Memory B cell (primary cell): ENCODE results near the gene SCN2B.
A peak's percentile ranks its signal among the peaks of the same experiment; 100 is the strongest.

ENCODE experiments used
- ATAC-seq: fragments of 150-1000 bp; cut with Tn5 transposase; 2 replicates; pipeline ENCODE4 v1.10.0; 2021; ENCODE audit warnings: low read depth, mild to moderate bottlenecking, moderate library complexity
- DNase-seq, 2 donors: peaks; one replicate each; pipeline ENCODE4 v3.0.0; 2022; ENCODE audit warnings: low spot score in 2 of 2
- H3K27ac Mint-ChIP-seq: one replicate; pipeline ENCODE4 v1.8.0; 2022; ENCODE audit warnings: mild to moderate bottlenecking, moderate library complexity, mixed read lengths
- H3K27me3 Mint-ChIP-seq: one replicate; pipeline ENCODE4 v1.8.0; 2022; ENCODE audit warnings: mixed read lengths
- H3K36me3 Mint-ChIP-seq: one replicate; pipeline ENCODE4 v1.8.0; 2022; ENCODE audit warnings: mild to moderate bottlenecking, mixed read lengths
- H3K4me1 Mint-ChIP-seq: one replicate; pipeline ENCODE4 v1.8.0; 2022; ENCODE audit warnings: mixed read lengths
- H3K4me3 Mint-ChIP-seq: one replicate; pipeline ENCODE4 v1.8.0; 2022; ENCODE audit warnings: mild to moderate bottlenecking, moderate library complexity, mixed read lengths
- H3K9me3 Mint-ChIP-seq: one replicate; pipeline ENCODE4 v1.8.0; 2022; ENCODE audit warnings: mixed read lengths

Gene SCN2B, protein sequence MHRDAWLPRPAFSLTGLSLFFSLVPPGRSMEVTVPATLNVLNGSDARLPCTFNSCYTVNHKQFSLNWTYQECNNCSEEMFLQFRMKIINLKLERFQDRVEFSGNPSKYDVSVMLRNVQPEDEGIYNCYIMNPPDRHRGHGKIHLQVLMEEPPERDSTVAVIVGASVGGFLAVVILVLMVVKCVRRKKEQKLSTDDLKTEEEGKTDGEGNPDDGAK

GRCh38 chr11:118175993-118176777 lies at the start of gene SCN2B:
Gene SCN2B, minus strand, starts transcription at chr11:118176639. Its CDS starts 208 bp downstream, at chr11:118176431.
- no peak for ATAC-seq
- no peak for DNase-seq
- no peak within 1 kb of the TSS for H3K4me3 Mint-ChIP-seq
- H3K36me3 Mint-ChIP-seq = no peaks in the 10 kb centered on the region
- peak within 1 kb of the TSS; percentile 12 for H3K27ac Mint-ChIP-seq
- H3K9me3 Mint-ChIP-seq = no peaks in the 10 kb centered on the region
- H3K4me1 Mint-ChIP-seq = peaks cover 3% of the 10 kb centered on the region
- peaks cover 14% of the 10 kb centered on the region for H3K27me3 Mint-ChIP-seq

GRCh38 chr11:118224511-118225188 lies 48.2 kb upstream of the SCN2B start, which contains the start of gene JAML:
Gene JAML, minus strand, starts transcription at chr11:118225011. Its CDS starts 10,145 bp downstream, at chr11:118214866.
- peaks cover 3% of the 10 kb centered on the region for H3K36me3 Mint-ChIP-seq
- H3K27ac Mint-ChIP-seq = no peak within 1 kb of the TSS
- DNase-seq = no peak

DNA sequence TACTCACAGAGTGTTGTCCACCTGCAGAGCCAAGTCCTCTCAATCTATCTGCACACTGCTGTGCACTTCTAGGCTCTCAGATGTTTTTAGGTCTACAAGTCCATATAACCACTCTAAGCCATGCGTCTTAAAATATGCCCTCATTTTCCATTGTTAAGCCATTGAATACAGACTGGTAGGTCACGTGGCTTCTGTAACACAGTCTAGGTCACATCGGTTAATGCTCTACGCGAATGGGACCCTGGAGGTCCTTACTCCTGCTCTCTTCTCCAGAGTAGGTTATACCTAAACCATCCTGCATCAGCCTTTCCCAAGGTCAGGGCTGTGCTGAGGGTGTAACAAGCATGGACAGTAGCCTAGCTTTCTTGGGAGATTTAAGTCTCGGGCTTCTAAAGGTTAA lies 47.6 kb upstream of the SCN2B start:
- no peak for DNase-seq
- Mint-ChIP-seq H3K27me3 (peaks cover 8% of the 10 kb centered on the region), H3K36me3 (peaks cover 3% of the 10 kb centered on the region), H3K9me3 (no peaks in the 10 kb centered on the region), H3K4me3 (no peak overlapping the region), H3K27ac (no peak overlapping the region), H3K4me1 (peaks cover 24% of the 10 kb centered on the region)
- no peak for ATAC-seq

More at GRCh38 chr11:118224511-118225188, 48.2 kb upstream of the SCN2B start, which contains the start of gene JAML:
- H3K4me3 Mint-ChIP-seq = no peak within 1 kb of the TSS
- peaks cover 3% of the 10 kb centered on the region for H3K27me3 Mint-ChIP-seq
- H3K9me3 Mint-ChIP-seq = no peaks in the 10 kb centered on the region
- H3K4me1 Mint-ChIP-seq = peaks cover 29% of the 10 kb centered on the region
- ATAC-seq = peak; percentile 50

GRCh38 chr11:118223570-118223969 lies 47.1 kb upstream of the SCN2B start:
- ATAC-seq = no peak
- H3K4me1 Mint-ChIP-seq = peaks cover 23% of the 10 kb centered on the region

GRCh38 chr11:118222437-118222836 lies 46.0 kb upstream of the SCN2B start:
- Mint-ChIP-seq H3K27ac (no peak overlapping the region), H3K27me3 (peaks cover 16% of the 10 kb centered on the region), H3K4me3 (no peak overlapping the region), H3K4me1 (peaks cover 11% of the 10 kb centered on the region), H3K36me3 (no peaks in the 10 kb centered on the region), H3K9me3 (no peaks in the 10 kb centered on the region)
- no peak for ATAC-seq
- DNase-seq = no peak

More at GRCh38 chr11:118223570-118223969, 47.1 kb upstream of the SCN2B start:
- H3K36me3 Mint-ChIP-seq = peaks cover 3% of the 10 kb centered on the region
- no peak overlapping the region for H3K4me3 Mint-ChIP-seq
- H3K27me3 Mint-ChIP-seq = peaks cover 11% of the 10 kb centered on the region
- H3K27ac Mint-ChIP-seq = no peak overlapping the region
- H3K9me3 Mint-ChIP-seq = no peaks in the 10 kb centered on the region
- DNase-seq = no peak

DNA sequence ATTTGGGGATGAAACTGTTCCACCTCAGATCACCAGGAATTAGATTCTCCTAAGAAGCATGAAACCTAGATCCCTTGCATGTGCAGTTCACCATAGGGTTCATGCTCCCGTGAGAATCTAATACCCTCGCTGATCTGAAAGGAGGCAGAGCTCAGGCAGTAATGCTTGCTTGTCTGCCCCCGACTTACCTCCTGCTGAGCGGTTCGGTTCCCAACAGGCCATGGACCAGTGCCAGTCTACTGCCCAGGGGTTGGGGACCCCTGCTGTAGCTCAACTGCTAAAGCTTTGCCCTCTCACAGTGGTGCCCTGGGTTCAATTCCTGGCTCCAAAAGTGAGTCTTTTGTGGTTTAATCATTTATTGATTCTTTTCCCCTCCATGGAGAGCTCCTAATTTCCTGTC lies 45.0 kb upstream of the SCN2B start:
- no peak for ATAC-seq
- Mint-ChIP-seq H3K9me3 (no peaks in the 10 kb centered on the region), H3K27ac (no peak overlapping the region), H3K27me3 (peaks cover 20% of the 10 kb centered on the region), H3K4me1 (peaks cover 15% of the 10 kb centered on the region), H3K36me3 (no peaks in the 10 kb centered on the region), H3K4me3 (no peak overlapping the region)
- DNase-seq = no peak

DNA sequence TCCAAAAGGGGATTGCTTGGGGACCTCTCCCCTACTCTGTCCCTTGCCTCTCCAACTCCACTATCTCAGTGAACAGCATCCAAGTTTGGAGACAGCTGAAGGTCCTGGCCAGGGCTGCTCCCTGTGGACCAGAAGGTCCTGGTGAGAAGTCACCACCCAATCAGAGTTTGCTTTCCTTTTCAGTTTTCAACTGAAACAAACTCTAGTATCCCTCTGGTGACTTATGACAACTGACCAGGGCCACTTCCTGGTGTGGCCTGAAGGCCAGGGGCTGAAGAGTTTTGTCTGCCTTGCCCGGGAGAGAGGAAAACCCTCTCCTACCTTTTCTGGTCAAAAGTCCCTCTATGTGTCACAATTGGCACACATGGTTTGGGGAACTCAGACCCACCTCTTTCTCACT lies 43.3 kb upstream of the SCN2B start:
- DNase-seq = no peak
- H3K27ac Mint-ChIP-seq = no peak overlapping the region
- no peaks in the 10 kb centered on the region for H3K9me3 Mint-ChIP-seq
- H3K27me3 Mint-ChIP-seq = peaks cover 20% of the 10 kb centered on the region
- peaks cover 16% of the 10 kb centered on the region for H3K4me1 Mint-ChIP-seq
- H3K36me3 Mint-ChIP-seq = no peaks in the 10 kb centered on the region
- no peak overlapping the region for H3K4me3 Mint-ChIP-seq
- no peak for ATAC-seq

DNA sequence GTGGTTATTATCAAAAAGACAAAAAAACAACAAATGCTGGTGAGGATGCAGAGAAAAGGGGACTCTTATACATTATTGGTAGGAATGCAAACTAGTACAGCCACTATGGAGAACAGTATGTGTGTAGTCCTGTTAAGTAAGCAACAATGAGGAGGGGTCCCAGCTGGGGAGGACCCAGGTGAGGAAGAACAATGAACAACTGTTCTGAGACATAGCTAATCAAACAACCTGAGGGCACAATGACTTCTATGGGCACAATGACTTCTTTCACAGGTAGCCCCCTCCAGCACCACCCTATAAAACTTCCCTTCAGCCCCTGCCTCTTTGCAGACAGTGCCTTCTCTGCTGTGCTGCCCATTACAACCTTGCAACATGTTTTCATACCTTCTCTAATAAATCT lies 42.8 kb upstream of the SCN2B start:
- no peak overlapping the region for H3K27ac Mint-ChIP-seq
- ATAC-seq = no peak
- H3K36me3 Mint-ChIP-seq = no peaks in the 10 kb centered on the region
- DNase-seq = no peak
- peaks cover 20% of the 10 kb centered on the region for H3K27me3 Mint-ChIP-seq
- H3K9me3 Mint-ChIP-seq = no peaks in the 10 kb centered on the region
- peaks cover 18% of the 10 kb centered on the region for H3K4me1 Mint-ChIP-seq
- no peak overlapping the region for H3K4me3 Mint-ChIP-seq

- no peak overlapping the region for H3K4me3 Mint-ChIP-seq
- no peak for DNase-seq
- H3K27ac Mint-ChIP-seq = no peak overlapping the region
- no peaks in the 10 kb centered on the region for H3K36me3 Mint-ChIP-seq
- H3K9me3 Mint-ChIP-seq = no peaks in the 10 kb centered on the region
- ATAC-seq = no peak
- peaks cover 27% of the 10 kb centered on the region for H3K4me1 Mint-ChIP-seq
- peaks cover 22% of the 10 kb centered on the region for H3K27me3 Mint-ChIP-seq
These were observed 41.1 kb upstream of the SCN2B start for GRCh38 chr11:118217575-118217974.

GRCh38 chr11:118216621-118217481 lies 40.4 kb upstream of the SCN2B start:
- H3K4me1 Mint-ChIP-seq = peaks cover 31% of the 10 kb centered on the region
- ATAC-seq (no peak), DNase-seq (no peak)
- H3K27ac Mint-ChIP-seq = no peak overlapping the region
- no peaks in the 10 kb centered on the region for H3K9me3 Mint-ChIP-seq
- peak overlapping the region; percentile 2 for H3K4me3 Mint-ChIP-seq
- no peaks in the 10 kb centered on the region for H3K36me3 Mint-ChIP-seq
- H3K27me3 Mint-ChIP-seq = peaks cover 25% of the 10 kb centered on the region

GRCh38 chr11:118215765-118216164 lies 39.3 kb upstream of the SCN2B start:
- no peak for DNase-seq
- Mint-ChIP-seq H3K4me1 (peaks cover 34% of the 10 kb centered on the region), H3K27me3 (peaks cover 25% of the 10 kb centered on the region), H3K36me3 (no peaks in the 10 kb centered on the region), H3K4me3 (no peak overlapping the region), H3K27ac (no peak overlapping the region), H3K9me3 (no peaks in the 10 kb centered on the region)
- ATAC-seq = no peak

GRCh38 chr11:118215262-118215661 lies 38.8 kb upstream of the SCN2B start:
- H3K9me3 Mint-ChIP-seq = no peaks in the 10 kb centered on the region
- peaks cover 25% of the 10 kb centered on the region for H3K27me3 Mint-ChIP-seq
- no peaks in the 10 kb centered on the region for H3K36me3 Mint-ChIP-seq
- ATAC-seq = no peak
- no peak overlapping the region for H3K27ac Mint-ChIP-seq
- no peak overlapping the region for H3K4me3 Mint-ChIP-seq
- peaks cover 34% of the 10 kb centered on the region for H3K4me1 Mint-ChIP-seq
- DNase-seq = no peak

GRCh38 chr11:118214210-118214914 lies 37.9 kb upstream of the SCN2B start:
- peaks cover 20% of the 10 kb centered on the region for H3K27me3 Mint-ChIP-seq
- ATAC-seq (peak; percentile 91), DNase-seq (peak in 1 of 2 donors; percentile 28)
- H3K4me3 Mint-ChIP-seq = peak overlapping the region; percentile 49
- peaks cover 34% of the 10 kb centered on the region for H3K4me1 Mint-ChIP-seq
- H3K9me3 Mint-ChIP-seq = no peaks in the 10 kb centered on the region
- H3K27ac Mint-ChIP-seq = no peak overlapping the region
- no peaks in the 10 kb centered on the region for H3K36me3 Mint-ChIP-seq
